SU-DHL-6 (cell line): ENCODE data around the gene BAIAP2L2.

Experiments
- CTCF ChIP-seq: fragments of 200-600 bp; sonication (generic); IDR thresholded peaks from one replicate; pipeline ENCODE4 v1.5.1; 2017; ENCODE audit warnings: antibody characterized with exemption, mild to moderate bottlenecking, low read length, moderate library complexity; ENCODE audit not compliant: insufficient read depth, poor library complexity, severe bottlenecking
- EZH2phosphoT487 ChIP-seq: fragments of 200-600 bp; sonication (generic), shearing (Covaris generic); conservative IDR thresholded peaks from 2 replicates; pipeline ENCODE4 v1.6.1; 2018; ENCODE audit warnings: mild to moderate bottlenecking, antibody characterized with exemption, low read length, moderate library complexity, mixed read lengths

DNA sequence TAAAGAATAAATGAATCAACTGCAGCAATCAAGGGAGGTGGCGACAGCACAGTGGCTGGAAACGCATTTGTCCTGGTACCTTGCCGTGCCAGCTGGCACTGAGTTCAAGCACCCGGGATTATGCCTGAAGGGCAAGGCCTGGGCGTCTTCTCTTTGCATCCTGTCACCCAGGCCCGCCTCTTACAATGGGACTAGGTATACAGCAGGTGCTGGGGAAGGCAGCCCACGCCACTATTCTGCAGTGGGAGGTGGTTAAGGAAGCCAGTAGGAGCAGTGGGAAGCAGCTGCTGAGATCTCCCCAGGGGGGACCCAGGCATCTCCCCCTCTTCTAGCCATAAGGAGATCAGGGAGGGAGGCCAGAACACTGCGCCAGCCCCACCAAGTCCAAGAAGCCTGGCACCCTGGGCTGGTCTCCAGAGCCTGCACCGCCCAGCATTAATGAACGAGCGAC, 15.3 kb upstream of the BAIAP2L2 start:
- TF ChIP-seq CTCF (no peak), EZH2phosphoT487 (no peak)
